ENCODE data around the gene PNLDC1.

The PNLDC1 gene

GRCh38 chr6:159800141-159800865, at the start of gene PNLDC1:
Gene PNLDC1, plus strand, starts transcription at chr6:159800276. Its CDS starts 32 bp downstream, at chr6:159800308.
- TF ChIP-seq CTCF (IDR thresholded peaks at IDR 0.05; ENCODE audit: low read depth, low read length, poor library complexity, severe bottlenecking) (no peak), EZH2phosphoT487 (IDR thresholded peaks at IDR 0.05; ENCODE audit: borderline replicate concordance, low read length) (no peak)
- Histone ChIP-seq H3K4me1 (ENCODE audit: control insufficient read depth, low read length) (peaks cover 8% of the 10 kb centered on the region), H3K9me3 (ENCODE audit: control insufficient read depth, insufficient read depth, low read length) (no peaks in the 10 kb centered on the region), H3K4me2 (ENCODE audit: low read length) (no peak within 1 kb of the TSS), H3K4me3 (ENCODE audit: low read length) (no peak within 1 kb of the TSS), H4K20me1 (ENCODE audit: control insufficient read depth, insufficient read depth, low read depth, low read length) (0 out of 2 replicates have a peak, but pooled peaks cover 3% of the 10 kb centered on the region), H3K36me3 (ENCODE audit: control insufficient read depth, low read length) (peaks cover 44% of the 10 kb centered on the region), H3F3A (ENCODE audit: control insufficient read depth, insufficient read depth) (peaks cover 12% of the 10 kb centered on the region; the same call in 1 of the 2 replicates), H3K79me2 (ENCODE audit: control insufficient read depth, low read length) (peaks cover 11% of the 10 kb centered on the region), H3K9me2 (replicated peaks; ENCODE audit: control insufficient read depth, low read length) (no peaks in the 10 kb centered on the region), H3K27ac (ENCODE audit: low read depth, low read length) (no peak within 1 kb of the TSS), H3K27me3 (ENCODE audit: control insufficient read depth, low read length) (no peaks in the 10 kb centered on the region)

- H3K79me2 ChIP-seq (ENCODE audit: control insufficient read depth, low read length): peaks cover 62% of the 10 kb centered on the region
- H3K4me1 ChIP-seq (ENCODE audit: control insufficient read depth, low read length): no peaks in the 10 kb centered on the region
- peaks cover 98% of the 10 kb centered on the region for H3K36me3 ChIP-seq (ENCODE audit: control insufficient read depth, low read length)
- H3K9me2 ChIP-seq (replicated peaks; ENCODE audit: control insufficient read depth, low read length): no peaks in the 10 kb centered on the region
- H3K4me3 ChIP-seq (ENCODE audit: low read length): no peak overlapping the region
- no peaks in the 10 kb centered on the region for H3K9me3 ChIP-seq (ENCODE audit: control insufficient read depth, insufficient read depth, low read length)
- H4K20me1 ChIP-seq (ENCODE audit: control insufficient read depth, insufficient read depth, low read depth, low read length): peaks cover 4% of the 10 kb centered on the region
- H3F3A ChIP-seq (ENCODE audit: control insufficient read depth, insufficient read depth): peaks cover 57% of the 10 kb centered on the region
- no peak for TF ChIP-seq EZH2phosphoT487 (IDR thresholded peaks at IDR 0.05; ENCODE audit: borderline replicate concordance, low read length)
- no peak for TF ChIP-seq CTCF (IDR thresholded peaks at IDR 0.05; ENCODE audit: low read depth, low read length, poor library complexity, severe bottlenecking)
- H3K27me3 ChIP-seq (ENCODE audit: control insufficient read depth, low read length): no peaks in the 10 kb centered on the region
- H3K27ac ChIP-seq (ENCODE audit: low read depth, low read length): no peak overlapping the region
- no peak overlapping the region for H3K4me2 ChIP-seq (ENCODE audit: low read length)
Observed at GRCh38 chr6:159751448-159751847, 48.6 kb upstream of the PNLDC1 start.

- Histone ChIP-seq H4K20me1 (ENCODE audit: control insufficient read depth, insufficient read depth, low read depth, low read length) (no peaks in the 10 kb centered on the region; the same call in 1 of the 2 replicates), H3K4me1 (ENCODE audit: control insufficient read depth, low read length) (no peaks in the 10 kb centered on the region), H3K9me3 (ENCODE audit: control insufficient read depth, insufficient read depth, low read length) (no peaks in the 10 kb centered on the region), H3K79me2 (ENCODE audit: control insufficient read depth, low read length) (peaks cover 49% of the 10 kb centered on the region), H3K27ac (ENCODE audit: low read depth, low read length) (no peak overlapping the region), H3K36me3 (ENCODE audit: control insufficient read depth, low read length) (peaks cover 97% of the 10 kb centered on the region), H3K9me2 (replicated peaks; ENCODE audit: control insufficient read depth, low read length) (no peaks in the 10 kb centered on the region), H3K4me2 (ENCODE audit: low read length) (no peak overlapping the region), H3K4me3 (ENCODE audit: low read length) (no peak overlapping the region), H3F3A (ENCODE audit: control insufficient read depth, insufficient read depth) (peaks cover 58% of the 10 kb centered on the region), H3K27me3 (ENCODE audit: control insufficient read depth, low read length) (no peaks in the 10 kb centered on the region)
- TF ChIP-seq EZH2phosphoT487 (IDR thresholded peaks at IDR 0.05; ENCODE audit: borderline replicate concordance, low read length) (no peak), CTCF (IDR thresholded peaks at IDR 0.05; ENCODE audit: low read depth, low read length, poor library complexity, severe bottlenecking) (no peak)
Observed at GRCh38 chr6:159753081-159753872, 46.8 kb upstream of the PNLDC1 start.
